Activated naive CD4-positive, alpha-beta T cell treated with anti-CD3 and anti-CD28 coated beads, Interleukin-2, amount 10 ng/mL, durations not matched to agents 7 days and 5 days (primary cell): ENCODE data around the gene MYOM1.
"Not testable (repeated sequence)": the region's sequence is repeated elsewhere in the genome, so short reads cannot be mapped to it uniquely, and the experiment has no call there.

Source experiments
- CTCF ChIA-PET: fragments of 350-600 bp; sonication (Branson Sonifier 250); formaldehyde crosslinking; loops from one replicate; lab custom pipeline; 2021; ENCODE audit warnings: antibody characterized with exemption; lab: Charles Lee
- DNase-seq: peaks from one replicate; pipeline ENCODE4 v3.0.0-alpha.2; 2020
- H3K27ac Mint-ChIP-seq: one replicate; pipeline ENCODE4 v1.8.0; 2021; ENCODE audit warnings: mild to moderate bottlenecking, moderate library complexity, mixed read lengths
- H3K27me3 Mint-ChIP-seq: one replicate; pipeline ENCODE4 v1.8.0; 2021; ENCODE audit warnings: mild to moderate bottlenecking, mixed read lengths
- H3K36me3 Mint-ChIP-seq: one replicate; pipeline ENCODE4 v1.8.0; 2021; ENCODE audit warnings: mixed read lengths
- H3K4me1 Mint-ChIP-seq: one replicate; pipeline ENCODE4 v1.8.0; 2021; ENCODE audit warnings: mixed read lengths
- H3K4me3 Mint-ChIP-seq: one replicate; pipeline ENCODE4 v1.8.0; 2021; ENCODE audit warnings: mild to moderate bottlenecking, moderate library complexity, mixed read lengths
- H3K9me3 Mint-ChIP-seq: one replicate; pipeline ENCODE4 v1.8.0; 2021; ENCODE audit warnings: mixed read lengths

MYOM1 gene

GRCh38 chr18:3221496-3221895 lies 1.7 kb upstream of the MYOM1 start:
- Mint-ChIP-seq H3K27ac (no peak overlapping the region), H3K36me3 (no peaks in the 10 kb centered on the region)

DNA sequence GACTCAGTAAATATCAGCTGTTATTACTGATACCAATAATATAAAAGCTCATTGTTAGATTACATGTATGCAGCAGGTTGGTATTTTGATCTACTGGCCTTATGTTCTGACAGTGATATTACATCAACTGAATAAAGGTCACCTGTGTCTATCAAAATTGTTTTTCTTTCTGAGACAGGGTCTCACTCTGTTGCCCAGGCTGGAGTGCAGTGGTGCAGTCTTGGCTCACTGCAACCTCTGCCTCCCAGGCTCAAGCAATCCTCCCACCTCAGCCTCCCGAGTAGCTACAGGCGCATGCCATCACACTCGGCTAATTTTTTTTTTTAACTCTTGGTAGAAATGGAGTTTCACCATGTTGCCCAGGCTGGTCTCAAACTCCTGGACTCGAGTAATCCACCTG lies 1.1 kb upstream of the MYOM1 start:
- CTCF ChIA-PET, H3K27me3 Mint-ChIP-seq, H3K4me1 Mint-ChIP-seq, H3K36me3 Mint-ChIP-seq, H3K27ac Mint-ChIP-seq, H3K9me3 Mint-ChIP-seq, H3K4me3 Mint-ChIP-seq, DNase-seq: not testable (repeated sequence)

More at GRCh38 chr18:3221496-3221895, 1.7 kb upstream of the MYOM1 start:
- Mint-ChIP-seq H3K4me1 (no peaks in the 10 kb centered on the region), H3K27me3 (no peaks in the 10 kb centered on the region), H3K4me3 (no peak overlapping the region), H3K9me3 (no peaks in the 10 kb centered on the region)
- CTCF ChIA-PET, result interaction anchor here (1.8 kb wide), 1 partner anchor 92 kb away, joined by 6 read pairs; no protein-coding TSS in a partner anchor
- no peak for DNase-seq

DNA sequence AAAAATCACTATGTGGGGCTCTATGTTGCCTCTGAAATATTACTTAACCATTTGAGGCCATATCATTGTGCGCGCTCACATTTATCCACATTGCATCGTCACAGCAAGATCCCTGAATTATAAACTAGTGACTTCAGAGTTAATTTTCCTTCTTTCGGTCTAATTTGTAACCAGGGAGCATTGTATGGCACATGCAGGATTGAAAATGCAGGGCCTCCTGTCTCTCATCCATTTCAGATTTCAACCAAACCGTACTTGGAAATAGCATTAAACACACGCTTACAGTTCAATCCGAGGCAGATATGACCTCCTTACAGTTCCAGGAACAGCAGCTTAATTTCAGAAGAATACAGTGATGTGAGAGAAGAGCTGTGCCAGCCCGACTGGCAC lies 532 bp downstream of the MYOM1 start:
- DNase-seq, result no peak
- Mint-ChIP-seq H3K36me3 (no peaks in the 10 kb centered on the region), H3K27me3 (no peaks in the 10 kb centered on the region), H3K4me1 (no peaks in the 10 kb centered on the region), H3K27ac (no peak overlapping the region), H3K9me3 (no peaks in the 10 kb centered on the region), H3K4me3 (no peak overlapping the region)
- CTCF ChIA-PET, result no interaction called here

GRCh38 chr18:3218819-3219218 lies 949 bp downstream of the MYOM1 start:
- Mint-ChIP-seq H3K36me3 (no peaks in the 10 kb centered on the region), H3K4me3 (no peak overlapping the region), H3K27me3 (no peaks in the 10 kb centered on the region), H3K27ac (no peak overlapping the region), H3K9me3 (no peaks in the 10 kb centered on the region), H3K4me1 (peaks cover under 1% of the 10 kb centered on the region)
- no peak for DNase-seq
- CTCF ChIA-PET, result no interaction called here

- no peaks in the 10 kb centered on the region for H3K36me3 Mint-ChIP-seq
- H3K27ac Mint-ChIP-seq, result no peak overlapping the region
- CTCF ChIA-PET, result interaction anchor here (1.0 kb wide), 1 partner anchor 28 kb away, joined by 4 read pairs; no protein-coding TSS in a partner anchor
- H3K9me3 Mint-ChIP-seq, result no peaks in the 10 kb centered on the region
- no peak for DNase-seq
- no peaks in the 10 kb centered on the region for H3K27me3 Mint-ChIP-seq
- no peak overlapping the region for H3K4me3 Mint-ChIP-seq
- H3K4me1 Mint-ChIP-seq, result peaks cover 8% of the 10 kb centered on the region
Observed at GRCh38 chr18:3217948-3218647, 1.7 kb downstream of the MYOM1 start.

GRCh38 chr18:3216987-3217386 lies 2.8 kb downstream of the MYOM1 start:
- CTCF ChIA-PET, result no interaction called here
- peaks cover 13% of the 10 kb centered on the region for H3K4me1 Mint-ChIP-seq
- H3K4me3 Mint-ChIP-seq, result no peak overlapping the region

DNA sequence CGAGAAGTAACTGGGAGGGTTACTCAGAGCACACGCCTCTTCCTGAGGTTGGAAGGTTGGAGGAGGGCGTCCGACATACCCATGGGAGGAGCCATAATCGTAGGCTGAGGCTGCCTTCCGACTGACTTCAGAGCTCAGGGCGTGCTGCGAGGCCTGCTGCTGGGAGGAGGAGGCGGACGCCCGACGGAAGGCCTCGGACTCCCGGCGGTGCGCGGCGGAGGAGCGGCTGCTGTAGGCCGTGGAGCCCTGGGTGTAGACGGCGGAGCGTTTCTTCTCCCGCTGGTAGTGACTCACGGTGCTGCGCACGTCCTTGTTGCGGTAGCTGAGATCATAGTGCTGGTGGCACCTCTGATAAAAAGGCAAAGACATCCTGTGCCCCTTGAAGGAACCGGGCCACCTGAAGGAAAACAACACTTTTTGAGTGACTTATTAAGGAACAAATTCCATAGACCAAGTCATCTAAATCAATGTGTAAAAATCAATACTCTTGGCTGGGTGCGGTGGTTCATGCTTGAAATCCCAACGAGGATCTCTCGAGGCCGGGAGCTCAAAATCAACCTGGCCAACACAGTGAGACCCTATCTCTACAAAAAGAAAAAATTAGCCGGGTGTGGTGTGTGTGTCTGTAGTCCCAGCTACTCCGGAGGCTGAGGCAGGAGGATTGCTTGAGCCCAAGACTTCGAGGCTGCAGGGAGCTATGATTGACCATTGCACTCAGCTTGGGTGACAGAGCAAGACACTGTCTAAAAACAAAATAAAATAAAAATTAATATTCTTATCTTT lies 4.7 kb downstream of the MYOM1 start:
- CTCF ChIA-PET, result interaction anchor here (1.1 to 2.2 kb wide), 2 partner anchors 31 to 86 kb away, joined by 4 to 6 read pairs; no protein-coding TSS in a partner anchor
- no peaks in the 10 kb centered on the region for H3K9me3 Mint-ChIP-seq
- no peaks in the 10 kb centered on the region for H3K27me3 Mint-ChIP-seq
- peaks cover 3% of the 10 kb centered on the region for H3K36me3 Mint-ChIP-seq
- no peak overlapping the region for H3K27ac Mint-ChIP-seq
- peaks cover 13% of the 10 kb centered on the region for H3K4me1 Mint-ChIP-seq
- DNase-seq, result no peak
- no peak overlapping the region for H3K4me3 Mint-ChIP-seq

More at GRCh38 chr18:3216987-3217386, 2.8 kb downstream of the MYOM1 start:
- no peaks in the 10 kb centered on the region for H3K36me3 Mint-ChIP-seq
- no peak for DNase-seq
- H3K9me3 Mint-ChIP-seq, result no peaks in the 10 kb centered on the region
- H3K27ac Mint-ChIP-seq, result no peak overlapping the region
- no peaks in the 10 kb centered on the region for H3K27me3 Mint-ChIP-seq

DNA sequence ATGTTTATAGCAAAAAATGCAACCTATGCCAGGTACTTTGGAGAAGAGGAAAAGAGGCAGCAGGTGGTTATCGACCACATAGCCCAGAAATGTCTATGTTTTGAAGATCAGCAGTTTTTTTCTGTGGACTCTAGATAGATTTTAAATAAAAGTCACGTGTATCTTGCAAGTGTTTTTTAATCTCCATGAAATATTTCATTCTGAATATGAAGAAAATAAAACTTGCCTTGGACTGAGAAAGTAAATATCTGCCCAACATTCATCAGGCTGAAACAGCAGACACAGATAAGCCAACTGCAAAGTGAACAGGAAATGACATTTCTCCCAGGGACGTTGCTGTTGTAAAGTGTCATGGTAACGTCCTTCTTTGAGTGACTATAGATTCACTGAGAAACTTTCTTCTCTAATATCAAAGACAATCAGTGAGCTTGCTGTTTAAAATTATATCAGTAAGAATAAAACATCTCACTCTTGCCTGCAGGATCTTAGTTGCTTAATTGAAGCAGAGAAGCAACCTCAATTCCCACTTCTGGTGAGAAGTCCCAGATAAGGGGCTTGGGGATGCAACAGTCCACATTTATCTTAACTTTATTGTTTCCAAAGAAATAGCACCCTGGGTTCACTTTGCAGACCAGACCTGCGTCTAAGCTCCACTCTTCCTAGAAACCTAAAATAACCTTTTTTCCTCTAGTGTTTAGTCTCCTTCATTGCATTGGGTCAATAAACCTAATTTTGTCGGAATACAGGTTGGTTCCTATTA lies 6.3 kb downstream of the MYOM1 start:
- CTCF ChIA-PET, result interaction anchor here (1.0 to 2.2 kb wide), 4 partner anchors 32 to 219 kb away, joined by 3 to 6 read pairs (median 4); no protein-coding TSS in a partner anchor
- no peak overlapping the region for H3K4me3 Mint-ChIP-seq
- H3K4me1 Mint-ChIP-seq, result peaks cover 13% of the 10 kb centered on the region
- peak; percentile 32 for DNase-seq
- H3K9me3 Mint-ChIP-seq, result no peaks in the 10 kb centered on the region
- H3K36me3 Mint-ChIP-seq, result peaks cover 3% of the 10 kb centered on the region
- no peaks in the 10 kb centered on the region for H3K27me3 Mint-ChIP-seq
- H3K27ac Mint-ChIP-seq, result no peak overlapping the region

- CTCF ChIA-PET, result interaction anchor here (1.3 to 1.4 kb wide), 2 partner anchors 61 to 218 kb away, joined by 3 to 4 read pairs; no protein-coding TSS in a partner anchor
- H3K27me3 Mint-ChIP-seq, result no peaks in the 10 kb centered on the region
- DNase-seq, result no peak
- H3K27ac Mint-ChIP-seq, result no peak overlapping the region
- H3K36me3 Mint-ChIP-seq, result peaks cover 3% of the 10 kb centered on the region
- no peak overlapping the region for H3K4me3 Mint-ChIP-seq
- H3K4me1 Mint-ChIP-seq, result peaks cover 13% of the 10 kb centered on the region
- no peaks in the 10 kb centered on the region for H3K9me3 Mint-ChIP-seq
Observed at GRCh38 chr18:3212657-3213056, 7.1 kb downstream of the MYOM1 start.

DNA sequence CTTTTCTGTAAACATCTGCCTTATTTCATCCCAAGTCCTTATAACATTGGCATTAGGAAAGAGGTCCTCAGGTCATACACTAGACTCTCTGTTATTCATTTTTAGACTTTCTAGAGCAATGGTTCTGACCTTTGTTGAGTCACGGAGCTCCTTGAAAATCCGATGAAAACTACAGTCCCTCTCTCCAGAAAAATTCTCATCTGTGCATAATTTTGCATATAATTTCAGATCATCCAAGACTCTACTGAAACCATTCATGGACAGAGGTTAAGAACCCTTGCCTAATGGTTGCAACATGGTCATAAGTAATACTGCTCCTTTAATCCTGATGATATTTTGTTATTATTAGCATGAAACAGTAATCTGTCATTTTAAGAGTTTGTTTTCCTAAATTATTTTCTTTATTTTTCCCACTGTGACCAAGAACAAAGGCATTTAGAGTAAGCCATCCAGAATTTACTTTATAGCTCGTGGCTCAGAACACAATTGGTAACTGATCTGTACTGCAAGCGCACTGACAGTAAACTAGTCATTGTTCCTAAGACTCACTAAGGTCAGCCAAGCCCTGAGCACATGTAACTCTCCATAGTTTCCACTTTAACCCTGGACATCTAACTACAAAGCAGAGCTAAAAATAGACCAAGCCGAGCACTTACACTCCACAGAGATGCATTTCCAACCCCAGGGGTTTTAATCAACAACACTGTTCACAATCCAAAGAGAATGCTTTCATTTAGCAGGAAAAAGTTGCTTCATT lies 8.4 kb downstream of the MYOM1 start:
- Mint-ChIP-seq H3K9me3 (peaks cover 1% of the 10 kb centered on the region), H3K4me3 (no peak overlapping the region), H3K4me1 (peaks cover 13% of the 10 kb centered on the region), H3K36me3 (peaks cover 3% of the 10 kb centered on the region), H3K27me3 (no peaks in the 10 kb centered on the region), H3K27ac (no peak overlapping the region)
- no peak for DNase-seq
- CTCF ChIA-PET, result interaction anchor here (1.6 to 2.7 kb wide), 2 partner anchors 60 to 82 kb away, joined by 3 to 7 read pairs; no protein-coding TSS in a partner anchor

DNA sequence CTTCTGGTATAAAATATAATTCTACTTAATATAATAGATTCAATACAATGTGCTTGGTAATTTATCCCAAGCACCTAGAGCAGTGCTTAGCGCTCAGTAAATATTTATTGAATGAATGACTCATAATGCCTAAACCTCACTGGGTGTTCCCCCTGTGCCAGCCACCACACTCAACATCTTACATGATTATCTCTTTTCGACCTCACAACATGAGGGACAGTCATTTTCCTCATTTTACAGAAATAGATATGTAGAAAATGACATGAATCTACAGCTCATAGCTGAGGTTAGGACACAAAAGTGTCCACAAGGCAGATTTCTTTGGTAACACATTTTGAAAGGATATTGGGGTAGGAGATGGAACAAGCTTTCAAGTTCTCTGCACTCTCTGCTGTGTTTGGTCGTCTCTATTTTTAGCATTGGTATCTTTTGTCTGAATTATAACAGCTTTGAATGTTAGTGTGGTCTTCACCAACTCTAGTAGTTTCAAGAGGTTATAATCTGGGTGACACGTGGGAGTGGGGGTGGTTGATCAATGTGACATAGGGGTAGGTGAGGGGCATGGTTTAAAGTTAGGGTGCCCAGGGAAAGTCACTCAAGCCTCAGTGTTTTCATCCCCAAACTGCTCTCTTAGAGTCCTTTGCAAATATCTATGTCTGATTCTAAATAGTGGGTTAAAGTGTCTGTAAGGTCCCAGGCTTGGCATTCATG lies 9.8 kb downstream of the MYOM1 start:
- CTCF ChIA-PET, result interaction anchor here (1.6 to 2.7 kb wide), 3 partner anchors 36 to 81 kb away, joined by 3 to 7 read pairs (median 4); no protein-coding TSS in a partner anchor
- Mint-ChIP-seq H3K27ac (no peak overlapping the region), H3K9me3 (peaks cover 2% of the 10 kb centered on the region), H3K4me3 (no peak overlapping the region), H3K36me3 (peaks cover 4% of the 10 kb centered on the region), H3K4me1 (peaks cover 13% of the 10 kb centered on the region), H3K27me3 (no peaks in the 10 kb centered on the region)
- no peak for DNase-seq

DNA sequence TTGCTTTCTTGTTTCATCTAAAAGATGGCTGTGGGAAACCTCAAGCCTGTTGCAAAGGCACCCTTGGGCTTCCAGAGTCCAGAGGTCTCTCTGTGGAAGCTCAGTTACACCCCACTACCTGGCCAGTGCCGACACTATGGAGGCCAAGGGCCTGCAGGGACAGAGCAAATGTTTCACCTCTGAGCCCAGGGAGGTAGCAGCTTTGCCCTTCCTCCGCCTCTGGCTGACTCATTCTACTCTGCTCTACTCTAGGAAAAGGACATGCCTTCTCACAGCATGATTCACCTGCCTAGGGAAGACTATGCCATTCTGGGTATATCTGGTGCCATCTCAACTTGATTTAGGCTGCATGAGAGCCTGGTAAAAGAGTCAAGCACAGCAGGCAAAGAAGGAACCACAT lies 12.2 kb downstream of the MYOM1 start:
- no peaks in the 10 kb centered on the region for H3K4me1 Mint-ChIP-seq
- CTCF ChIA-PET, result no interaction called here

GRCh38 chr18:3205239-3205638 lies 14.5 kb downstream of the MYOM1 start:
- Mint-ChIP-seq H3K36me3 (peaks cover 2% of the 10 kb centered on the region), H3K27ac (no peak overlapping the region), H3K27me3 (no peaks in the 10 kb centered on the region), H3K4me3 (no peak overlapping the region), H3K4me1 (no peaks in the 10 kb centered on the region), H3K9me3 (peaks cover 2% of the 10 kb centered on the region)
- CTCF ChIA-PET, result no interaction called here
- DNase-seq, result no peak

More for the DNA sequence above, 12.2 kb downstream of the MYOM1 start:
- Mint-ChIP-seq H3K27ac (no peak overlapping the region), H3K4me3 (no peak overlapping the region), H3K36me3 (peaks cover 4% of the 10 kb centered on the region), H3K9me3 (peaks cover 2% of the 10 kb centered on the region), H3K27me3 (no peaks in the 10 kb centered on the region)
- DNase-seq, result no peak
